Stomach smooth muscle (tissue), 2 donors: ENCODE measurements around the gene CFAP210.

Experiments used
- H3K27ac ChIP-seq: one replicate; pipeline ENCODE4 v1.7.0; 2013; ENCODE audit warnings: mild to moderate bottlenecking, low read length, inconsistent platforms
- H3K27me3 ChIP-seq, 2 donors: one replicate each; pipeline ENCODE4 v1.7.0; 2013; ENCODE audit warnings: low read length in 2 of 2; ENCODE audit not compliant: insufficient read depth in 2 of 2, control insufficient read depth in 1 of 2
- H3K36me3 ChIP-seq, 2 donors: one replicate each; pipeline ENCODE4 v1.7.0; 2013; ENCODE audit warnings: low read length in 2 of 2; ENCODE audit not compliant: control insufficient read depth in 2 of 2, insufficient read depth in 2 of 2
- H3K4me1 ChIP-seq: one replicate; pipeline ENCODE4 v1.7.0; 2013; ENCODE audit warnings: low read length; ENCODE audit not compliant: control insufficient read depth, insufficient read depth
- H3K4me3 ChIP-seq, 2 donors: one replicate each; pipeline ENCODE4 v1.7.0; 2013; ENCODE audit warnings: low read length in 2 of 2
- H3K9ac ChIP-seq, 2 donors: one replicate each; pipeline ENCODE4 v1.7.0; 2013; ENCODE audit warnings: low read length in 2 of 2, mild to moderate bottlenecking in 1 of 2
- H3K9me3 ChIP-seq, 2 donors: one replicate each; pipeline ENCODE4 v1.7.0; 2013; ENCODE audit warnings: low read length in 2 of 2; ENCODE audit not compliant: control insufficient read depth in 2 of 2
- donor health status: healthy.
- donor health status: Pancreatic carcinoma.

Gene CFAP210

DNA sequence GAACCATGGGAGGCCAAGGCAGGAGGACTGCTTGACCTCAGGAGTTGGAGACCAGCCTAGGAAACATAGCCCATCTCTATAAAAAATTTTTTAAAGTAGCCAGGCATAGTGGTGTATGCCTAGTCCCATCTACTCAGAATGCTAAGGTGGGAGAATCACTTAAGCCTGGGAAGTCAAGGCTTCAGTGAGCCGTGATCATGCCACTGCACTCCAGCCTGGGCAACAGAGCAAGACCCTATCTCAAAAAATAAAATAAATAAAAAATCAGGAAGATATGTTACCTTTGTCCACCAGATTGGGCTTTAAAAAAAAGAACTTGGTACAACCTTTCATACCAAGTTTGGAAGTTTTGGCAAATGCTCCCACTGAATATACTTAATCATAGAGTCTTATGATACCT lies 35.3 kb downstream of the CFAP210 start:
- no peak overlapping the region for H3K4me3 ChIP-seq
- H3K27me3 ChIP-seq, result no peaks in the 10 kb centered on the region
- no peaks in the 10 kb centered on the region for H3K36me3 ChIP-seq
- H3K9me3 ChIP-seq, result no peaks in the 10 kb centered on the region
- no peaks in the 10 kb centered on the region for H3K4me1 ChIP-seq
- H3K9ac ChIP-seq, result no peak overlapping the region
- H3K27ac ChIP-seq, result no peak overlapping the region

DNA sequence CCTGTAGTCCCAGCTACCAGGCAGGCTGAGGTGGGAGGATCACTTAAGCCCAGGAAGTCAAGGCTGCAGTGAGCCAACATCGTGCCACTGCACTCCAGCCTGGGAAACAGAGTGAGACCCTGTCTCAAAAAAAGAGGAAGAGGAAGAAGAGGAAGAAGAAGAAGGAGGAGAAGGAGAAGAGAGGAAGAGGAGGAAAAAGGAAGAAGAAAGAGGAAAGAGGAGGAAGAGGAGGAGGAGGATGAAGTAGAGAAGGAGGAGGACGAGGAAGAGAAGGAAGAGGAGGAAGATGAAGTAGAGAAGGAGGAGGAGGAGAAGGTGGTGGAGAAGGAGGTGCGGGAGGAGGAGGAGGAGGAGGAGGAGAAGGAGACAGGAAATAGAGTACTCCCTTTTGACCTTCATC lies 38.0 kb downstream of the CFAP210 start:
- H3K9ac ChIP-seq, result no peak overlapping the region
- H3K4me3 ChIP-seq, result no peak overlapping the region
- H3K27ac ChIP-seq, result no peak overlapping the region
- H3K9me3 ChIP-seq, result no peaks in the 10 kb centered on the region
- no peaks in the 10 kb centered on the region for H3K4me1 ChIP-seq
- H3K36me3 ChIP-seq, result no peaks in the 10 kb centered on the region
- peaks cover 0 to 4% of the 10 kb centered on the region in 2 donors for H3K27me3 ChIP-seq

DNA sequence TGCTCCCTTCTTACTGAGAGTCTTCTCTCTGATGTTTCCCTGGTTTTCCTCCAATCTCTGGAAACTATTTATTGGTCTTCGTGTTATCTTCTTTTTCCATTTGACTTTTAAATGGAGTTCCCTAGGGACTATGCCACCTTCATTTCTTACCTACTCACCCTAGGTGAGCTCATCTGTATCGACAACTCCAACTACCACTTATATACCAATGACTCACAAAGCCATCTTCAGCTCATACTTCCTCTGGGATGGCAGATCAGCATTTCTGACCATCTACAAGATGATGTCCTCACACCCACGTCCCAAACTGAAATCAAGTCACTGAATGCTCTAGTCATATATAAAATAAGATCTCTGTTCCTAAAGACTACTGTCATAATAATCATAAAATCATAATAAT lies 40.6 kb downstream of the CFAP210 start:
- Histone ChIP-seq H3K27me3 (peaks cover 0 to 4% of the 10 kb centered on the region in 2 donors), H3K9me3 (no peaks in the 10 kb centered on the region), H3K9ac (no peak overlapping the region), H3K4me3 (no peak overlapping the region), H3K36me3 (no peaks in the 10 kb centered on the region), H3K27ac (no peak overlapping the region), H3K4me1 (no peaks in the 10 kb centered on the region)

DNA sequence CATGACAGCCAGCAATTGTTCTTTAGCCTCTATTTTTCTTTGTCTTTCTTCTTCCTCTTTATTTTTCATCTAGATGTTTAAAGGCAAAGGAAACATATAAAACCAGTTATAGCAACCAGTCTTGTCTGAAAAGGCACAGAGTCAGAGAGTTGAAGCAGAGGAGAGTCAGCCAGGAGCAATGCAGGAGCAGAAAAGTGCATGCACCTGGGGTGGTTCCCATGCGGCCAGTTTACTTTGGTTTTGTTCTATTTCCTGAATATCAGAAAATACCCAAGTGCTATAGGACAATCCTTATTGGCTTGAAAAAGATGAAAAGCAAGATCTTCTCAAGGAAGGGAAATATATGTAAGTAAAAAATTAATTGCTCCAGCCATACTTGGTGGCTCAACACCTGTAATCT lies 44.9 kb downstream of the CFAP210 start:
- Histone ChIP-seq H3K4me3 (no peak overlapping the region), H3K27me3 (peaks cover 0 to 4% of the 10 kb centered on the region in 2 donors), H3K4me1 (no peaks in the 10 kb centered on the region), H3K9ac (no peak overlapping the region), H3K36me3 (no peaks in the 10 kb centered on the region), H3K27ac (no peak overlapping the region), H3K9me3 (no peaks in the 10 kb centered on the region)

DNA sequence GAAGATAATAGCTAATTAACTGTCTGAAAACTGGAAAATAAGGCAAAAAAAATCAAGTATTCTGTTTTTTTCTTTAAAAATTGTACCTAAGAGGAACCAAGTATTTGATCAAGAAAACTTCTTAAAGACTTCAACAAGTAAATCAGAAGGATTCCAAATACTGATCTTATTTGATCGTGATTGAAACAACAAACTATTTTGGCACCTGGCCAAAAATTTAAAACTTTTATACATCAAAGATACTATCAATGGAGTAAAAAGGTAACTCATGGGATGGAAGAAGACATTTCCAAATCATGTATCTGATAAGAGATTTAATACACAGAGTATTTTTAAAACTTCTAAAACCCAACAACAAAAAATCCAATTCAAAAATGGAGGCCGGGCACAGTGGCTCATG lies 46.7 kb downstream of the CFAP210 start:
- no peak overlapping the region for H3K9ac ChIP-seq
- H3K9me3 ChIP-seq, result no peaks in the 10 kb centered on the region
- H3K36me3 ChIP-seq, result no peaks in the 10 kb centered on the region
- H3K4me3 ChIP-seq, result no peak overlapping the region
- no peaks in the 10 kb centered on the region for H3K4me1 ChIP-seq
- H3K27me3 ChIP-seq, result no peaks in the 10 kb centered on the region
- H3K27ac ChIP-seq, result no peak overlapping the region

DNA sequence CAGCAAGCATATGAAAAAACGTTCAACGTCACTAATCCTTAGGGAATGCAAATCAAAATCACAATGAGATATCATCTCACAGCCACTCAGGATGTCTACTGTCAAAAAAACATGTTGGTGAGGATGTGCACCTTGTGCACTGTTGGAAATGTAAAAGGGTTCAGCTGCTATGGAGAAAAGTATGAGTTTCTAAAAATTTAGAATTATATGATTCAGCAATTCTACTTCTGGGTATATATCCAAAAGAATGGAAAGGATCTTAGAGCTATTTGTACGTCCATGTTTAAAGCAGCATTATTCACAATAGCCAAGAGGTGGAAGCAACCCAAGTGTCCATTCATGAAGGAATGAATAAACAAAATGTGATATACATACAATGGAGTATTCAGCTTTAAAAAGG lies 50.0 kb downstream of the CFAP210 start:
- Histone ChIP-seq H3K27ac (no peak overlapping the region), H3K27me3 (no peaks in the 10 kb centered on the region), H3K4me1 (no peaks in the 10 kb centered on the region), H3K4me3 (no peak overlapping the region), H3K9ac (no peak overlapping the region), H3K36me3 (no peaks in the 10 kb centered on the region), H3K9me3 (no peaks in the 10 kb centered on the region)

DNA sequence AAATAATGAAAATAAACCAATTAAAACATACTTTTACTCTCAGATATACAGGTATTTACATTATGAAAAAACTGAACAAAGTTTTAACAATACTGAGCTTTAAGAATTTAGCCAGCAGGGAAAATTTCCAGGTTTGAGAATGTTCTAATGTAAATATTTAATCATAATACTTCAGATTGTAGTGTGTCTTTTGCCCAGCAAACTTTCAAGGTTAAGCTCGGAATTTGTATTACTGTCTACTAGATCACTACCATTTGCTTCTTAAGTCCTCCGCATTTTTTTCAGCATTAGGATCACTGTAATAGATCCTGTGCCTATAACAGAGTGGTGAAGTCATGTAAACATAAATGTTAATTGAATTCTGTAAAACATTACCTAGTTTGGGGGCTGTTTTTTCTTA lies 52.7 kb downstream of the CFAP210 start:
- H3K4me3 ChIP-seq, result no peak overlapping the region
- no peaks in the 10 kb centered on the region for H3K9me3 ChIP-seq
- no peaks in the 10 kb centered on the region for H3K27me3 ChIP-seq
- no peaks in the 10 kb centered on the region for H3K4me1 ChIP-seq
- no peak overlapping the region for H3K9ac ChIP-seq
- no peak overlapping the region for H3K27ac ChIP-seq
- H3K36me3 ChIP-seq, result peaks cover 0 to 11% of the 10 kb centered on the region in 2 donors

DNA sequence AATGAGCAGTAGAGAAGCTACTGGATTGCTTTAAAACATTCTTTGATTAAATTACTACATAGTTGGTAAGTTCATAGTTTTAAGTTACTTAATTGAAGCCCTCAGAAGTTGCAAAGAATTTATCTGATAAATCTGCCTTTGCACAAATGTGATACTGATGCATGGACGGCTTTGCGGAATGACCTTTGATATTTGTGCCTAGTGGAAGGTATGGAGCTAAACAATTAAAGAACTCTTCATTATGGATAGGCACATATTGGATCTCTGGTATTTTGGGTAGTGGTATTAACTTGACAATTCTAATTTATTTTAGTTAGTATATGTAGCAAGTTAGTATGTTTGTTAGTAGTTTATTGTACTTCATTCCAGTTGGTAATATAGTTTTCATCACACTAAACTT lies 54.1 kb downstream of the CFAP210 start:
- no peaks in the 10 kb centered on the region for H3K9me3 ChIP-seq
- H3K36me3 ChIP-seq, result peaks cover 0 to 15% of the 10 kb centered on the region in 2 donors
- H3K4me3 ChIP-seq, result no peak overlapping the region
- no peak overlapping the region for H3K27ac ChIP-seq
- no peaks in the 10 kb centered on the region for H3K27me3 ChIP-seq
- H3K9ac ChIP-seq, result no peak overlapping the region
- no peaks in the 10 kb centered on the region for H3K4me1 ChIP-seq

DNA sequence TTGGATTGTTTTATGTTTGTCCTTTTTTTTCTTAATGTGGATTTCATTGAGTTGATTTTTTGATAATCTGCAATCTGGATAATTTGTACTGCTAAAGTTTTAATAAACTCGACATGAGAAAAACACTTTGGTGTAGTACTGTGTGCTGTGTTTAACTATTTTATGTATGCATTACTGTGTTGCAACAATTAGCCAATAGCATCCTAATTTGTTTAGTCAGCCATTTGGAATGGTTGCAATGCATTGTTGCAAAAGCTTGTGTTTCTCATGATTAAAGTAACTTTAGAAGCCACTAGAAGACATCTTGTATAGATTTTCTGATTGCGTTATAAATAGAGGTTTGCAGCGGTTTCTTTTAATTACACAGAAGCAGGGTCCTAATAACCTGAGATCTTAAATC lies 56.6 kb downstream of the CFAP210 start:
- Histone ChIP-seq H3K4me3 (no peak overlapping the region), H3K27ac (no peak overlapping the region), H3K9me3 (no peaks in the 10 kb centered on the region), H3K9ac (no peak overlapping the region), H3K27me3 (no peaks in the 10 kb centered on the region), H3K4me1 (no peaks in the 10 kb centered on the region), H3K36me3 (peaks cover 0 to 25% of the 10 kb centered on the region in 2 donors)

DNA sequence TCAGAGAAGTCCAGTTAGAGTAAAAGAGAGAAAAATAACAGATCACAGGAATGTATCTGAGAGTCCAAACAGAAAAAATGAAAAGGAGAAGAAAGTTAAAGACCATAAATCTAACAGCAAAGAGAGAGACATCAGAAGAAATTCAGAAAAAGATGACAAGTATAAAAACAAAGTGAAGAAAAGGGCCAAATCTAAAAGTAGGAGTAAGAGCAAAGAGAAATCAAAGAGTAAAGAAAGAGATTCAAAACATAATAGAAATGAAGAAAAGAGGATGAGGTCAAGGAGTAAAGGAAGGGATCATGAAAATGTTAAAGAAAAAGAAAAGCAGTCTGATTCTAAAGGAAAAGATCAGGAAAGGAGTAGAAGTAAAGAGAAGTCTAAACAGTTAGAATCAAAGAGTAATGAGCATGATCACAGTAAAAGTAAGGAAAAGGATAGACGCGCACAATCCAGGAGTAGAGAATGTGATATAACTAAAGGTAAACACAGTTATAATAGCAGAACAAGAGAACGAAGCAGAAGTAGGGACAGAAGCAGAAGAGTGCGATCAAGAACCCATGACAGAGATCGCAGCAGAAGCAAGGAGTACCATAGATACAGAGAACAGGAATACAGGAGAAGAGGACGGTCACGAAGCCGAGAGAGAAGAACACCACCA lies 57.6 kb downstream of the CFAP210 start:
- no peak overlapping the region for H3K4me3 ChIP-seq
- no peaks in the 10 kb centered on the region for H3K27me3 ChIP-seq
- no peak overlapping the region for H3K9ac ChIP-seq
- no peak overlapping the region for H3K27ac ChIP-seq
- H3K9me3 ChIP-seq, result no peaks in the 10 kb centered on the region
- no peaks in the 10 kb centered on the region for H3K4me1 ChIP-seq
- H3K36me3 ChIP-seq, result peaks cover 7 to 27% of the 10 kb centered on the region in 2 donors

DNA sequence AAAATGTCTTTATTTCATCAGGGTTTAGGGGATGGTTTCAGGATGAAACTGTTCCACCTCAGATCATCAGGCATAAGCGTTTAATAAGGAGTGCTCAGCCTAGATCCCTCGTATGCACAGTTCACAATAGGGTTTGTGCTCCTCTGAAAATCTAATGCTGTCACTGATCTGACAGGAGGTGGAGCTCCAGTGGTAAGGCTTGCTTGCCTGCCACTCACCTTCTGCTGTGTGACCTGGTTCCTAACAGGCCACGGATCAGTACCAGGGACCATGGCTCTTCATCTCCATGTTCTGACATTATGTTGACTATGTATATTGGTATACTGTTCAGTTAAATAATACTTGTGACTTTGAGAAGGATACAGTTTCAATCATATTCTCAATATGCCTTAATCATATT lies 68.4 kb downstream of the CFAP210 start:
- Histone ChIP-seq H3K4me3 (no peak overlapping the region), H3K27me3 (no peaks in the 10 kb centered on the region), H3K9ac (no peak overlapping the region), H3K4me1 (no peaks in the 10 kb centered on the region), H3K36me3 (peaks cover 2 to 11% of the 10 kb centered on the region in 2 donors), H3K9me3 (no peaks in the 10 kb centered on the region), H3K27ac (no peak overlapping the region)
